Naive thymus-derived CD8-positive, alpha-beta T cell (primary cell): ENCODE data around the gene PIK3R1. TPM values are rescaled to one million over a fixed set of nuclear protein-coding genes. Genes with fewer than 3 reads are reported as not detected.

ENCODE experiments used
- ATAC-seq, 2 donors: fragments of 150-1000 bp; cut with Tn5 transposase in 1 of 2; sonication (Bioruptor Pico), chemical (Tn5 transposase) in 1 of 2; 1 replicate in 1 of 2; 2 replicates in 1 of 2; pipeline ENCODE4 v1.10.0; 2021; ENCODE audit warnings: mild to moderate bottlenecking in 2 of 2, moderate library complexity in 2 of 2
- POLR2A ChIA-PET: fragments of 350-600 bp; sonication (Branson Sonifier 250); formaldehyde crosslinking; loops from one replicate; lab custom pipeline; 2021; ENCODE audit warnings: antibody characterized with exemption; lab: Charles Lee
- DNase-seq, 10 donors: peaks; one replicate each; pipeline versions ENCODE4 v3.0.0 to v3.0.0-alpha.2; 2020 to 2022
- H3K27ac Mint-ChIP-seq, 10 donors: one replicate each; pipeline ENCODE4 v1.8.0; 2020 to 2022; ENCODE audit warnings: mild to moderate bottlenecking in 10 of 10, mixed read lengths in 10 of 10, moderate library complexity in 4 of 10, inconsistent platforms in 1 of 10
- H3K27me3 Mint-ChIP-seq, 5 donors: one replicate each; pipeline ENCODE4 v1.8.0; 2021 to 2022; ENCODE audit warnings: mixed read lengths in 5 of 5
- H3K36me3 Mint-ChIP-seq, 3 donors: one replicate each; pipeline ENCODE4 v1.8.0; 2020 to 2022; ENCODE audit warnings: mixed read lengths in 3 of 3, mild to moderate bottlenecking in 2 of 3, inconsistent platforms in 1 of 3
- H3K4me1 Mint-ChIP-seq, 4 donors: one replicate each; pipeline ENCODE4 v1.8.0; 2021 to 2022; ENCODE audit warnings: mixed read lengths in 4 of 4
- H3K4me3 Mint-ChIP-seq, 10 donors: one replicate each; pipeline ENCODE4 v1.8.0; 2020 to 2022; ENCODE audit warnings: mild to moderate bottlenecking in 10 of 10, mixed read lengths in 10 of 10, moderate library complexity in 6 of 10, inconsistent platforms in 1 of 10
- H3K9me3 Mint-ChIP-seq, 9 donors: one replicate each; pipeline ENCODE4 v1.8.0; 2020 to 2022; ENCODE audit warnings: mixed read lengths in 9 of 9, mild to moderate bottlenecking in 3 of 9, inconsistent platforms in 1 of 9, moderate library complexity in 1 of 9
- polyA plus RNA-seq, 3 donors: library from polyadenylated mRNA; unstranded; fragments of 300-500 nt; fragmentation: Illumina TruSeq; gene quantifications; one replicate each; pipeline ENCODE4 v1.2.3, GENCODE V29; 2021
- total RNA-seq, 8 experiments: library from RNA in 2 of 8; stranded (reverse) in 2 of 8; gene quantifications; one replicate each; pipeline ENCODE4 v1.2.3 and lab custom pipeline; 2021 to 2026

Gene PIK3R1
- total and polyA plus RNA-seq, 5 experiments from 2014 or later: 69.1 to 98.3 (median 91.4) TPM

DNA sequence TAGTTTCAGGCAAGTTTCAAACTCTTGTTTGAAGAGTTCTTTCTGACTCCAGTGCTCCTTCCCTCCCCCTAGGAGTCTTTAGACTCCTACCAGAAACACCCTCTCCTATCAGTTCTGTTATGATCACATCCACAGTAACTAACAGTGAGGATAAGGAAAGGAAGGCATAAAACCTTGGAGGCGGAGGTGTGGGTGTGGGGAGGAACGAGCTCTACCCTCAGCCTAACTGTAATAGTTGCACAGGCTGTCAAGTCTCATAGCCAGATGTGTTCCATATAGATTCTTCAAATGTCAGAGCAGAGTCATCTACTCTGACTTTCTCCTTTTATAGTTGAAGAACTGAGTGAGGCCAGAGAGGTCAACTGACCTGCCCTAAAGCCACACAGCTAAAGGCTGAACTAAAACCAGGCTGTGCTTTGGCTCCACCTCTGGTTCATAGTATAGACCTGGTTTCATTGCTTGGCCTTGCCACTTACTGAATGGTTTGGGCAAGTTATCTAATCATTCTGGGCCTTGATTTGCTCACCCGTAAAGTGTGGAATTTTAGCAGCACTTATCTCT is 34.4 kb upstream of the PIK3R1 start:
- POLR2A ChIA-PET: no interaction called here
- peak overlapping the region in 1 of 10 donors; percentile 2 for H3K27ac Mint-ChIP-seq
- no peak for ATAC-seq

DNA sequence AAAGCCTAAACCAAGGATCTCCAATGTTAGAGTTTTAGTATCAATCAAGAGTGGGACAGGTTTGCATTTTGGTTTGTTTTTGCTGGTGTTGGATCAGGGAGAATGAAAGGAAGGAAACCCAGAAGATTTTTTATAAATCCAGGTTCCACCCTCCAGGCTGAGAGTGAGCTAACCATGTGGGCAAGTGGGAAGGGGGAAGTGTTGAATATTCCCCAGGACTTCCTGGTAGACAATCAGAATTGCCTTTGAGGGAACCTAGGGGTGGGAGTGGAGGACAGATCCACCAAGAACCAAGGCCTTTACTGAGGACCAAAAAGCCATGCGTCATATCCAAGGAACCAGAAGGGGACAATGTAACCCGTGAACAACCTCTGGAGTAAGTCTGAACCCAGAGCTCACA is 33.5 kb upstream of the PIK3R1 start:
- Mint-ChIP-seq H3K36me3 (no peaks in the 10 kb centered on the region), H3K4me1 (peaks cover 0 to 6% (median 0%) of the 10 kb centered on the region in 4 donors), H3K27me3 (no peaks in the 10 kb centered on the region), H3K9me3 (no peaks in the 10 kb centered on the region), H3K27ac (no peak overlapping the region), H3K4me3 (no peak overlapping the region)
- no peak for ATAC-seq
- POLR2A ChIA-PET: no interaction called here
- DNase-seq: no peak

More for the DNA sequence above, 34.4 kb upstream of the PIK3R1 start:
- Mint-ChIP-seq H3K27me3 (no peaks in the 10 kb centered on the region), H3K4me3 (no peak overlapping the region), H3K4me1 (peaks cover 0 to 6% (median 0%) of the 10 kb centered on the region in 4 donors), H3K9me3 (no peaks in the 10 kb centered on the region), H3K36me3 (no peaks in the 10 kb centered on the region)
- DNase-seq: no peak

DNA sequence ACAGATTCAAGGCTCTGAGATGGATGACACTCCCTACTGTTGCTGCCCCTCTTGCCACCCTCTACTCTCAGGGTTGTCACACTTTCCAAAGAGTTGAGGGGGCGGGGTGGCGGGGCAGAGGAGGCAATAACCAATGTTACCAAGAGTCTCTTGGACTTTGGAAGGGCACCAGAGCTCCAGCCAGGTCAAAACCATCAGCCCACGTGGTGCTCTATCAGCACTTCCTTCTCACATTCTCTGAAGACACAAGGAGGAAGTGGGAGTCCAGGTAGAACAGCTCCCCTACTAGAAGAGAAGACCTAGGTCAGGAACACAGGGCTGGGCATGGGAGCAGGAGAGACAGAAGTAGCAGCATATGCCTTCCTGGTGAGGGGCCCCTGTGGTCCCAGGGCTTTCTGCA is 33.0 kb upstream of the PIK3R1 start:
- Mint-ChIP-seq H3K9me3 (no peaks in the 10 kb centered on the region), H3K4me3 (no peak overlapping the region), H3K27ac (no peak overlapping the region), H3K27me3 (no peaks in the 10 kb centered on the region), H3K36me3 (no peaks in the 10 kb centered on the region), H3K4me1 (peaks cover 0 to 6% (median 0%) of the 10 kb centered on the region in 4 donors)
- DNase-seq (no peak), ATAC-seq (no peak)
- POLR2A ChIA-PET: no interaction called here

DNA sequence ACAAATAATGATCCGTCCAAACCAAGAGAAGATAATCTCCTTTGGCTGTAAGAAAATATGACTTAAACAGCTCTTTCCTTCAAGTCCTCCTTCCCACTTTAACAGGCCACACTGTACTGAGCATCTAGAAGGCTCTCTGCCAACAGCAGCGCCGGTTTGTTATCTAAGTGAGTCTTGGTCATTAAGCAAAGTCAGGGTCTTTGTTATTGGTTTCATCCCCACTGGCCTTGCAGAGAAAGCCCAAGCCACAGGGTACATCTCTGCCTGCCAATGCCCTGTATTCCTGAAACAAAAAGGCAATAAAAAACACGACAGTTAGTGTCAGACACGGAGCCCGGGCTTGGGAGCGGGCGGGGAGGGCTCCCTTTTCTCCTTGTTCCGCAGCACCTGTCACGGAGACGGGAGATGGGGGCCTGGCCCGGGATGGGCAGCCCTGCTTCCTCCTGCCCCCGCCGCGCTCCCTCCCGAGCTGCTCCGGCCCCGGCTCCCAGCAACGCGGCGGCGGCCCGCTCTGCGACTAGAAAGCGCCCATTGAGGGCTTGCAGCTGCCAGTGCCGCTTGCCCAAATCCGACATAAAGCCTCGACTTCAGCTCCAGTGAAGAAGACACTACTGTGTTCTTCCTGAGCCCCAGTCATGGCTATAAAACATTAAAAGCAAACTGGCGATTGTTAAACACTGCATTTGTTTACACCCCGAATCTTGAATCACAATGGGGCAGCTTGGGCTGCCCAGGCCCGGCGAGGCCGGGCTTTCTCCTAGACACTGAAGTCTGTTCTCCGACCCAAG is 28.1 kb upstream of the PIK3R1 start:
- Mint-ChIP-seq H3K36me3 (no peaks in the 10 kb centered on the region), H3K4me3 (no peak overlapping the region), H3K27ac (peak overlapping the region in 1 of 10 donors; percentile 13), H3K4me1 (peaks cover 0 to 4% (median 0%) of the 10 kb centered on the region in 4 donors), H3K27me3 (peaks cover 0 to 3% (median 0%) of the 10 kb centered on the region in 5 donors), H3K9me3 (no peaks in the 10 kb centered on the region)
- POLR2A ChIA-PET: interaction anchor here (1.9 kb wide), 1 partner anchor 28 kb away, joined by 4 read pairs; the partner anchor contains the start of gene PIK3R1
- no peak for DNase-seq
- ATAC-seq: no peak

- ATAC-seq (no peak), DNase-seq (no peak)
- no peaks in the 10 kb centered on the region for H3K36me3 Mint-ChIP-seq
- peaks cover 0 to 3% (median 0%) of the 10 kb centered on the region in 5 donors for H3K27me3 Mint-ChIP-seq
- H3K4me3 Mint-ChIP-seq: no peak overlapping the region
- POLR2A ChIA-PET: no interaction called here
- H3K27ac Mint-ChIP-seq: peak overlapping the region in 1 of 10 donors; percentile 3
- peaks cover 0 to 10% (median 8%) of the 10 kb centered on the region in 4 donors for H3K4me1 Mint-ChIP-seq
- H3K9me3 Mint-ChIP-seq: no peaks in the 10 kb centered on the region
Measured at GRCh38 chr5:68189171-68189570, 26.4 kb upstream of the PIK3R1 start.

DNA sequence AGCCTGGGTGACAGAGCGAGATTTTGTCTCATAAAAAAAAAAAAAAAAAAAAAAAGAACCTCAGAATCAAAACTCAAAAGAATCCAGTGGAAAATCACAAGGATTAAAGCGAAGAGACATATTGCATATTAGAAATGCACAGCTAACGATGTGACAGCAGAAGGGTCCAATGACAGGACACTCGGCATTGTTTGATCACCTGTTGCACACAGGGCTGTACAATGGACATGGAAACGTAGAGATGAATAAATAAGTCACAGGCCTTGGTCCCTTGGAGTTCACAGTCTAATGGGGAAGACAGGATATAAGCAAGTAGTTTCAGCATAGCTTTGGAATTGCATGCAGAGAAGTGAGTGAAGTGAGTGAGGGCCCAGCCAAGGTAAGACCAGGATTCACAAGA is 25.9 kb upstream of the PIK3R1 start:
- ATAC-seq (no peak), DNase-seq (no peak)
- peaks cover 0 to 13% (median 9%) of the 10 kb centered on the region in 4 donors for H3K4me1 Mint-ChIP-seq
- no peaks in the 10 kb centered on the region for H3K9me3 Mint-ChIP-seq
- POLR2A ChIA-PET: no interaction called here
- no peak overlapping the region for H3K4me3 Mint-ChIP-seq
- H3K36me3 Mint-ChIP-seq: no peaks in the 10 kb centered on the region
- peaks cover 0 to 3% (median 0%) of the 10 kb centered on the region in 5 donors for H3K27me3 Mint-ChIP-seq
- H3K27ac Mint-ChIP-seq: peak overlapping the region in 1 of 10 donors; percentile 43

GRCh38 chr5:68190619-68191018 is 24.9 kb upstream of the PIK3R1 start:
- peaks cover 0 to 3% (median 0%) of the 10 kb centered on the region in 5 donors for H3K27me3 Mint-ChIP-seq
- no peak overlapping the region for H3K4me3 Mint-ChIP-seq
- no peaks in the 10 kb centered on the region for H3K9me3 Mint-ChIP-seq
- ATAC-seq (no peak), DNase-seq (no peak)
- H3K36me3 Mint-ChIP-seq: no peaks in the 10 kb centered on the region
- H3K27ac Mint-ChIP-seq: no peak overlapping the region
- POLR2A ChIA-PET: no interaction called here
- peaks cover 0 to 13% (median 9%) of the 10 kb centered on the region in 4 donors for H3K4me1 Mint-ChIP-seq

- Mint-ChIP-seq H3K27me3 (peaks cover 0 to 3% (median 0%) of the 10 kb centered on the region in 5 donors), H3K4me3 (no peak overlapping the region), H3K36me3 (no peaks in the 10 kb centered on the region), H3K4me1 (peaks cover 0 to 13% (median 9%) of the 10 kb centered on the region in 4 donors), H3K27ac (no peak overlapping the region), H3K9me3 (no peaks in the 10 kb centered on the region)
- ATAC-seq: no peak
- DNase-seq: no peak
- POLR2A ChIA-PET: no interaction called here
Measured at GRCh38 chr5:68191083-68191791, 24.3 kb upstream of the PIK3R1 start.

- Mint-ChIP-seq H3K27me3 (peaks cover 0 to 3% (median 0%) of the 10 kb centered on the region in 5 donors), H3K4me1 (peaks cover 0 to 21% (median 9%) of the 10 kb centered on the region in 4 donors), H3K36me3 (peaks cover 0 to 7% (median 0%) of the 10 kb centered on the region in 3 donors), H3K27ac (no peak overlapping the region), H3K9me3 (no peaks in the 10 kb centered on the region), H3K4me3 (no peak overlapping the region)
- DNase-seq (no peak), ATAC-seq (no peak)
- POLR2A ChIA-PET: no interaction called here
Measured at GRCh38 chr5:68192679-68193060, 22.9 kb upstream of the PIK3R1 start.

GRCh38 chr5:68193481-68194036 is 22.0 kb upstream of the PIK3R1 start:
- peaks cover 0 to 7% (median 0%) of the 10 kb centered on the region in 3 donors for H3K36me3 Mint-ChIP-seq
- peaks cover 0 to 3% (median 0%) of the 10 kb centered on the region in 5 donors for H3K27me3 Mint-ChIP-seq
- no peak overlapping the region for H3K27ac Mint-ChIP-seq
- no peaks in the 10 kb centered on the region for H3K9me3 Mint-ChIP-seq
- H3K4me3 Mint-ChIP-seq: no peak overlapping the region
- ATAC-seq (no peak), DNase-seq (no peak)
- H3K4me1 Mint-ChIP-seq: peaks cover 0 to 21% (median 9%) of the 10 kb centered on the region in 4 donors
- POLR2A ChIA-PET: no interaction called here

DNA sequence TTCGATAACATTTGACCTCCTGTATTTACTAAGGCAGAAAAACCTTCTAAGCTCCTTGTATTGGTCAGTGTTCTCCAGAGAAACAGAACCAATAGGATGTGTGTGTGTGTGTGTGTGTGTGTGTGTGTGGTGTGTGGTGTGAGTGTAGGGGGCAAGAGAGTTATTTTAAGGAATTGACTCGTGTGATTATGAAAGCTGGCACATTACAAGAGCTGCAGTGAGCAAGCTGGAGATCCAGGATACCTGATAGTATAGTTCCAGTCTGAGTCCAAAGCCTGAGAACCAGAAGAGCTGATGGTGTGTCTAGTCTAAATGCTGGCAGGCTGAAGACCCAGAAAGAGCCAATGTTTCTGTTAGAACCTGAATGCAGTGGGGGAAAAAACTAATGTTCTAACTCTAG is 21.2 kb upstream of the PIK3R1 start:
- no peak overlapping the region for H3K4me3 Mint-ChIP-seq
- POLR2A ChIA-PET: no interaction called here
- H3K27ac Mint-ChIP-seq: no peak overlapping the region
- DNase-seq (no peak), ATAC-seq (no peak)
- H3K9me3 Mint-ChIP-seq: no peaks in the 10 kb centered on the region
- peaks cover 0 to 3% (median 0%) of the 10 kb centered on the region in 5 donors for H3K27me3 Mint-ChIP-seq
- peaks cover 0 to 7% (median 0%) of the 10 kb centered on the region in 3 donors for H3K36me3 Mint-ChIP-seq
- peaks cover 0 to 21% (median 9%) of the 10 kb centered on the region in 4 donors for H3K4me1 Mint-ChIP-seq

GRCh38 chr5:68195137-68195536 is 20.4 kb upstream of the PIK3R1 start:
- Mint-ChIP-seq H3K36me3 (peaks cover 0 to 7% (median 0%) of the 10 kb centered on the region in 3 donors), H3K27me3 (no peaks in the 10 kb centered on the region), H3K9me3 (no peaks in the 10 kb centered on the region), H3K27ac (no peak overlapping the region), H3K4me3 (no peak overlapping the region), H3K4me1 (peaks cover 0 to 21% (median 9%) of the 10 kb centered on the region in 4 donors)
- POLR2A ChIA-PET: no interaction called here
- DNase-seq (no peak), ATAC-seq (no peak)
